Activated gamma-delta T cell treated with Interleukin-2 at 50 U/mL for 16 hours (primary cell): Measurements from ENCODE around the gene NDUFB6.
A peak's percentile ranks its signal among the peaks of the same experiment; 100 is the strongest.
"Not testable (repeated sequence)": the region's sequence is repeated elsewhere in the genome, so short reads cannot be mapped to it uniquely, and the experiment has no call there.

ENCODE experiments used
- DNase-seq: peaks from one replicate; pipeline ENCODE4 v3.0.0-alpha.2; 2020

NDUFB6 gene

DNA sequence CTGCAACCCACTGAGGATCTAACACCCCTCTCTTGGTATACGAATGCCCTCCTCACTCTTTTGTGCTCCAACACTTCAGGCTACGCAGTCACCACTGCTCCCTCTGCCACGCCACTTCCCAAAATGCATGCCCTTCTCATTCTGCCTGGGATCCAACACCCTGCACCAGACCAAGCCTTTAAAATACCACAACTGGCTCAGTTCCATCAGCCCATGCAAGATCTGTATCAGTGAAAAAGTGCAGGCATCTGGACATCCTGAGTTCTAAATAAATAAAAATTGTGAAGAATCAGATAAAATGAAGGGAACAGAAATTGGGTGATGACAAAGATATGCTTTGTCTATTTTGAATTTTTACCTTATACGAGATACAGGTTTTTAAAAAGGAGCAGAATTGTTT is 2.7 kb downstream of the NDUFB6 start:
- no peak for DNase-seq

GRCh38 chr9:32566770-32567169 is 6.2 kb downstream of the NDUFB6 start:
- no peak for DNase-seq

GRCh38 chr9:32565967-32566366 is 7.0 kb downstream of the NDUFB6 start:
- no peak for DNase-seq

GRCh38 chr9:32558408-32558934 is 14.5 kb downstream of the NDUFB6 start:
- no peak for DNase-seq

DNA sequence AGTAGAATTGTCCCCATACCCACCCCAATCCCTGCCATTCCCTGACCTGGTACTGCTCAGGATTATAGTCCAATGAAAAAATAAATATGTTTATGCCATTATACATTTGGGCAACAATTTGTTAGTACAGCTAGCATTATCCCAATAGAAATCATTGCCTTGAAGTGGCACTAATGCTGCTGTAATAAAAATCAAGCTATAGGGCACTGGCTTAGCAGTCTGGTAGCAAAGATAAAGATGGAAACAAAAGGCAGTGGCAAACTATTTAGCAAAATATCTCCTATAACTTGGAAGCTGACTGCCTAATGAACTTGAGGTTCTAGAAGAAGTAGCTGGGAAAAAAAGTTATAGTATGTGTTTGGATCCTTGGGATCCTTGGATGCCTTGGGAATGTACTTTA is 18.4 kb downstream of the NDUFB6 start:
- DNase-seq = no peak

DNA sequence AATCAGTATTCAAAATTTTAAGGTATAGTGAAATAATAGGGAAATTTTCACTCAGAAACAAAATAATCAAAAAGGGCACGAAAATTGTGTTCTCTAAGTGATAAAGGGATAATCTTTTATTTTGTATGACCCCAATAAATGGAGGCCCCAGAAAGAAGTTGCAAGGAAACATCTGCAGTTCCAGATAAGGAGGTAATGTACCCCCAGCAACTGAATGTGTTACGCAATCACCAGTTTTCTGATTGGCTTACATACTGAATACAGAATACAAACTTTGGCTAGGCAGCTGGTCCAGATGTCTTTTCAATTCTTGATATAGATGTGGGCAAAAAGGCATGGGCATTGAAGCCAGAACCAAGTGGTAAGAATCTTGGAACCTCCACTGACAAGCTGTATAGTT is 18.9 kb downstream of the NDUFB6 start:
- no peak for DNase-seq

GRCh38 chr9:32552172-32552872 is 20.6 kb downstream of the NDUFB6 start, which contains the start of the genes SMIM27 and TOPORS:
SMIM27 (plus strand) TSS chr9:32552327; CDS start chr9:32552435, 108 bp downstream.
TOPORS (minus strand) TSS chr9:32552586; CDS start chr9:32552436, 150 bp downstream.
- peak; percentile 87 for DNase-seq

GRCh38 chr9:32551276-32552051 is 21.5 kb downstream of the NDUFB6 start:
- peak; percentile 39 for DNase-seq

DNA sequence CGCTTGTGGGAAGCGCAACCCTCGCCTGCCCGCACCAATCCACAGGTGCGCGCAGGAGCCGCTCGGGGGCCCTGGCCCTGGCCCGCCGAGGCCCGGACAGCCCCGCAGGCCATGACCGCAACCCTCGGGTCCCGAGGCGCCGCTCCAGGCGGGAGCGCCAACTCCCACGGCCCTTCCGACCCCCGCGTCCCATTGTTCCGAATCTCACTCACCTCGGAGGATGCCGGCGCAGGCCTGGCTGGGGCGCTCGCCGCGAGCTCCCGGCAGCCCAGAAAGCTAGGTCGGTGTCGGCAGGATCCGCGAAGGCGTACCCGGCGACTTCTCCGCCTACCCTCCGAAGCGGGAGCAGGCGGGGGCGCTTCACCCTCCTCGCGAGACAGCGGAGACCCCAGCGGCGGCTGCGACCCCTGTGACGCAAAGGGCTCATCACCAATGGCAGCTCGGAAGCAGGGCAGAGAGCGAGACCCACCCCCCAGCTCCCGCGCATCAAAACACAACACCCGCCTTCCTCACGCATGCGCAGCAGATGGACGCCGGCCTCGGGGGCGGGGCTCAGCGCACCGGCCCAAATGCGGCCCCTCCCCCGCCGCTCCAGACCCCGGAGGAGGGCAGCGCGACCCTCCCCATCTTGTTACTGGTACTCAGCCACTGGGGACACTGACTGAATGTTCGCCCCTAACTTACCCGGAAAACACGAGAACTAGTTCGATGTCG is 22.2 kb downstream of the NDUFB6 start:
- peak; percentile 96 for DNase-seq

- no peak for DNase-seq
Observed at GRCh38 chr9:32550150-32550561, 22.8 kb downstream of the NDUFB6 start.

GRCh38 chr9:32548213-32548612 is 24.7 kb downstream of the NDUFB6 start:
- not testable (repeated sequence) for DNase-seq

GRCh38 chr9:32545884-32546283 is 27.1 kb downstream of the NDUFB6 start:
- DNase-seq = no peak

- DNase-seq = no peak
Observed at GRCh38 chr9:32543047-32543446, 29.9 kb downstream of the NDUFB6 start.

GRCh38 chr9:32533816-32534215 is 39.1 kb downstream of the NDUFB6 start:
- DNase-seq = no peak

DNA sequence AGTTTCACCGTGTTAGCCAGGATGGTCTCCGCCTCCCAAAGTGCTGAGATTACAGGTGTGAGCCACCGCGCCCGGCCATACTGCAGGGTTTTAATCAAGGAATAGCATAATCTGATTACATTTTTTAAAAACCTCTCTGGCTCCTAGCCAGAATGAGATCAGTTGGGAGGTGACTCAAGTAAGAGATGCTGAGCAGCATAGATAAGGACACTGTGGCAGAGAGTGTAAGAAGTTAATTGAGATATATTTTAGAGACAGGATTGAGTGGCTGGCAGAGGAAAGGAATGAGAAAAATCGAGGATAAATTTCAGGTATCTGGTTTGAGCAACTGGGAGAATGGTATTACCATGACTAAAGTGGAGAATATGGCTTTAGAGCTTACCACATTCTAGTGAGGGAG is 39.6 kb downstream of the NDUFB6 start:
- no peak for DNase-seq

GRCh38 chr9:32526707-32527048 is 46.3 kb downstream of the NDUFB6 start:
- no peak for DNase-seq

DNA sequence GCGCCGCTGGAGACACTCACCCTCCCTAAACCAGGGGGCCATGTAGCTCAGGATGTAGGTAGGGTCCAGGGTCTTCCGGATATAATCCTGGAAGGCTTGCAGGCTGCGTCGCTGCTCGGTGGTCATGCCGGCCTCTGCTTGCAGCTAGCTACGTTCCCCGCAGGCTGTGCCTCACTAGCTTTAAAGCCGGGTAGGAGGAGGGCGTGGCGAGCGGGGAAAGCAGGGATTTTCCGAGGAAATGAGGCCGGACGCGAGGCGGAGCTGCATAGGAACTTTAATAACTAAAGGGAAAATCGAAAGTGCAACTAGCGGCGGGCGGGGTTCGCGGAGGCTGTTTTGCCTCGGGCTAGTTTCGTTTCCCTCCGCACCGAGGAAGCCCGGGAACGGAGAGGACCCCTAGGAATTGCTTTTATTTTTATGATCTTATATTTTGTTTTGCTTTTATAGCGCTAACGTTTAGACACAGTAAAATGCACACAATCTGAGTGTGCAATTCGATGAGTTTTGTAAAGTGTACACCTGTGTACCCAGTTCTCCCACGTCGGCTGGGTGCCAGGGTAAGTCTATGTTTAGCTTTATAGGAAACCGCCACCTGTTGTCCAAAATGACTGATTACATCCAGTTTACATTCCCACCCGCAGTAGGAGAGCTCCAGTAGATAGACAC is 46.8 kb downstream of the NDUFB6 start, which contains the start of gene RIGI:
TSS of gene RIGI (minus strand) at position 156 of the 666 bp plus-strand sequence. CDS start at position 126, 30 bp downstream.
- DNase-seq = peak; percentile 71

DNA sequence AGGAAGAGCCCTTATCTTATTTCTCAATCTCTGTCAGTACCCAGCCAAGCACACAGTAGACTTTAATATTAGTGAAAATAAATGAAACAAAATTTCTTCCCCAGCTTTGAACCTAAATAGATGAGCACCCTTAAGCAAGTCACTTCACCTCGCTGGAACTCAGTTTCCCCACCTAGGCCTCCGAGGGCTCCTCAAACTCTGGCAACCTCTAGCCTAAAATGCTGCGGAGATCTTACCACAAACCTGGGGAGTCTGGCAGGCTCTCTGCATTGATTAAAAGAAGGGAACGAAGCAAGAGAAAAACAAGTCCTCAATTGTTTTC is 47.3 kb downstream of the NDUFB6 start:
- no peak for DNase-seq

DNA sequence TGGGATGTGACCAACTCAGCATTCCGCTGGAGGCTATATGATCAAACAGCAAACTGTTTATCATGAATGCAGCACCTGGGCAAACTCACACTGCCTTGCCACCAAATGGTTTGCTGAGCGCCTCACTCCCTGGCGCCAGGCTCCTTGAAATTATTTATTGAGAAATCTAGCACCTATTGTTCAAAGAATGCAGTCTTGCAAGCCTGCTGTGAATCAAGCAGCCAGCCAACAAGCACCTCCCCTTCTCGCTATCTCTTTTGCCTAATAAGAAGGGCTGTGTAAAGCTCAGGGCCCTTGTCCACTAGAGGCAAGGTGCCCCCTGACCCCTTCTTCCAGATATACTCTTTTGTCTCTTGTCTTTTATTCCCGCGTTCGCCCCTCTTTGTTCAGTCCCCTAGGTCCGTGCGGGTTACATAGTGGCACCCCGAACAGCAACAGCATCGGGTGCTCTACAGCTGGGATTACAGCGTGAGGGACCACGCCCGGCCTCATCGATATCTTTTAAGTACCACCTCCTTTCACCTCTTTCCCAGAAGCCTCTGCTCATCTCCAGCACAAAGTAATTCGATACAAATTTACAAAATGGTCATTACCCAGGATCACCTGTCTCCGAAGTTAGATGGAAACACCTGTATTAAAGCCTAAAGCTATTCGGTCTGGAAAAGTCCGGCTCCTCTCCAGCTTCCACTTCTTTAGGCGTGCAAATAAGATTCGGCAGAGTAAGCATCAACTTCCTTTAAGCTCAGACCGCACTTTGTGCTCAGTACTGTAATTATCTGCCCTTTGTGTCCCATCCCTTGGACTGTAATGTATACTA is 47.9 kb downstream of the NDUFB6 start:
- no peak for DNase-seq

- DNase-seq = not testable (repeated sequence)
Observed at GRCh38 chr9:32524558-32524891, 48.4 kb downstream of the NDUFB6 start.

DNA sequence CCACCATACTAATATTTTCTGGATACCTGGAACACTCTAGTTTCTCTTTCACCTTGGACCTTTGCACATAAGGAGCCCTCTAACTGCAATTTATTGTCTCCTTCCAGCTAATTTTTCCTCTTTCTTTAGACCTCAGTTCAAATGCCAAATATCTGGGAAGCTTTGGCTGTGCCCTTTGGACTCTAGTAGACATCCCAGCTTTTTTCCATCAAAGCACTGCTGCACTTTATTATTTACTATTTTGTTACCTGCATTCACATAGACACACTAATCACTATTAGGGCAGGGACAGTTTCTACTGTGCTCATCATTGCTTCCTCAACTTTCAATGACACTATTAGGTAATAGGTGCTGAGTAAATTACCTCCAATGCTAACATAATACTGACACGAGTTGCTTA is 49.0 kb downstream of the NDUFB6 start:
- DNase-seq = no peak

DNA sequence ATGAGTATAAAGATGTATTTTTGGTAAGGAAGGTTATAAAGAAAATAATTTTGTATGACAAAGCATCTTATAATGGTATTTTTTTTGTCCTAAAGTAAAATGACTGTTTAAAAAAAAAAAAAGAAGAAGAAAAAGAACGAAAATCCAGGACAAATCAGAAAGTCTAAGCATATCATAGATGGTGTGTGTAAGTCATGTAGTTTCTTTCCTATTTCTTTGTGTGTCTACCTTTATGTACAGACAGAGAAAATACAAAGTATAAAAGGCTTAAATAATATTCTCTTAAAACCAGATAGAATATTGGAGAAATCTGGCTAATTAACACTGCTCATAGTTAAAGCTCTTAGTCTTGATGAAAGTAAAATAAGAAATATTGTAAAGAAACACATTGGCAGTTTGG is 54.7 kb downstream of the NDUFB6 start:
- DNase-seq = no peak
